ENCODE results near the gene SOCS1. TPM values are rescaled to one million over a fixed set of nuclear protein-coding genes. Genes with fewer than 3 reads are reported as not detected.

SOCS1 gene
- total RNA-seq, 4 donors from 2014 or later = 1.1 to 5.5 (median 3.1) TPM

- intact Hi-C loops (cut with DNase I; ENCODE audit: low total_unique reads) = no loop called here
These were observed 27.8 kb upstream of the SOCS1 start for GRCh38 chr16:11283820-11284248.

GRCh38 chr16:11280616-11281522, 24.9 kb upstream of the SOCS1 start, which contains the start of gene PRM1:
TSS of gene PRM1 (minus strand) at chr16:11281330. CDS start at chr16:11281238, 92 bp downstream.
- intact Hi-C loops (cut with DNase I; ENCODE audit: low total_unique reads) = no loop called here
- no peak for ATAC-seq
- Histone ChIP-seq H3K4me3 (no peak within 1 kb of the TSS), H3K27me3 (no peaks in the 10 kb centered on the region), H3K36me3 (no peaks in the 10 kb centered on the region), H3K9me3 (no peaks in the 10 kb centered on the region), H3K4me1 (no peaks in the 10 kb centered on the region), H3K27ac (no peak within 1 kb of the TSS)
- in situ Hi-C loops (cut with MboI; ENCODE audit: low sequenced_read_pairs in 4 of 4) = no loop called here
- DNase-seq = no peak
- TF ChIP-seq POLR2A (IDR thresholded peaks at IDR 0.05) = no peak
- TF ChIP-seq CTCF (IDR thresholded peaks at IDR 0.05 in 4 of 5, conservative IDR thresholded peaks at IDR 0.05 in 1 of 5) = no peak

More at GRCh38 chr16:11283820-11284248, 27.8 kb upstream of the SOCS1 start:
- TF ChIP-seq POLR2A (IDR thresholded peaks at IDR 0.05) = no peak
- no peak for TF ChIP-seq CTCF (IDR thresholded peaks at IDR 0.05 in 4 of 5, conservative IDR thresholded peaks at IDR 0.05 in 1 of 5)
- DNase-seq = no peak
- H3K27me3 ChIP-seq = no peaks in the 10 kb centered on the region
- no peaks in the 10 kb centered on the region for H3K9me3 ChIP-seq
- in situ Hi-C loops (cut with MboI; ENCODE audit: low sequenced_read_pairs in 4 of 4) = no loop called here
- H3K4me1 ChIP-seq = no peaks in the 10 kb centered on the region
- ATAC-seq = no peak
- H3K4me3 ChIP-seq = no peak overlapping the region
- no peaks in the 10 kb centered on the region for H3K36me3 ChIP-seq
- no peak overlapping the region for H3K27ac ChIP-seq

GRCh38 chr16:11278681-11279628, 23.0 kb upstream of the SOCS1 start:
- no peak for ATAC-seq
- DNase-seq = no peak
- no peak for TF ChIP-seq CTCF (IDR thresholded peaks at IDR 0.05 in 4 of 5, conservative IDR thresholded peaks at IDR 0.05 in 1 of 5)
- TF ChIP-seq POLR2A (IDR thresholded peaks at IDR 0.05) = no peak
- intact Hi-C loops (cut with DNase I; ENCODE audit: low total_unique reads) = no loop called here
- Histone ChIP-seq H3K4me3 (no peak overlapping the region), H3K27me3 (no peaks in the 10 kb centered on the region), H3K27ac (no peak overlapping the region), H3K36me3 (no peaks in the 10 kb centered on the region), H3K4me1 (no peaks in the 10 kb centered on the region), H3K9me3 (no peaks in the 10 kb centered on the region)
- in situ Hi-C loops (cut with MboI; ENCODE audit: low sequenced_read_pairs in 4 of 4) = no loop called here

GRCh38 chr16:11277607-11278337, 21.8 kb upstream of the SOCS1 start:
- Histone ChIP-seq H3K27ac (no peak overlapping the region), H3K36me3 (no peaks in the 10 kb centered on the region), H3K27me3 (no peaks in the 10 kb centered on the region), H3K4me1 (no peaks in the 10 kb centered on the region), H3K9me3 (no peaks in the 10 kb centered on the region), H3K4me3 (no peak overlapping the region)
- TF ChIP-seq CTCF (IDR thresholded peaks at IDR 0.05 in 4 of 5, conservative IDR thresholded peaks at IDR 0.05 in 1 of 5) (no peak), POLR2A (IDR thresholded peaks at IDR 0.05) (no peak)
- ATAC-seq (no peak), DNase-seq (no peak)
- intact Hi-C loops (cut with DNase I; ENCODE audit: low total_unique reads) (no loop called here), in situ Hi-C loops (cut with MboI; ENCODE audit: low sequenced_read_pairs in 4 of 4) (no loop called here)
